HEK293T (cell line): ENCODE measurements around the gene CASTOR1.

Source experiments
- ARNT ChIP-seq: fragments of 450-650 bp; IDR thresholded peaks from 2 replicates; pipeline ENCODE4 v1.6.1; 2017; ENCODE audit warnings: mild to moderate bottlenecking
- BHLHE40 ChIP-seq: fragments of 450-650 bp; IDR thresholded peaks from 2 replicates; pipeline ENCODE4 v1.6.1; 2016; ENCODE audit warnings: mild to moderate bottlenecking, moderate library complexity, borderline replicate concordance
- ELF4 ChIP-seq: fragments of 450-650 bp; IDR thresholded peaks from 2 replicates; pipeline ENCODE4 v1.6.1; 2017; ENCODE audit warnings: antibody characterized with exemption
- FOXA1 ChIP-seq: fragments of 450-650 bp; IDR thresholded peaks from 2 replicates; pipeline ENCODE4 v1.6.1; 2016; ENCODE audit warnings: mild to moderate bottlenecking
- FOXM1 ChIP-seq: fragments of 450-650 bp; IDR thresholded peaks from 2 replicates; pipeline ENCODE4 v1.6.1; 2017; ENCODE audit warnings: mild to moderate bottlenecking, borderline replicate concordance
- HDGF ChIP-seq: fragments of 450-650 bp; IDR thresholded peaks from 2 replicates; pipeline ENCODE4 v1.6.1; 2017; ENCODE audit warnings: antibody characterized with exemption, borderline replicate concordance
- SUZ12 ChIP-seq: fragments of 450-650 bp; IDR thresholded peaks from 2 replicates; pipeline ENCODE4 v1.6.1; 2016; ENCODE audit warnings: mild to moderate bottlenecking
- TARDBP ChIP-seq: fragments of 450-650 bp; IDR thresholded peaks from 2 replicates; pipeline ENCODE4 v1.6.1; 2016

DNA sequence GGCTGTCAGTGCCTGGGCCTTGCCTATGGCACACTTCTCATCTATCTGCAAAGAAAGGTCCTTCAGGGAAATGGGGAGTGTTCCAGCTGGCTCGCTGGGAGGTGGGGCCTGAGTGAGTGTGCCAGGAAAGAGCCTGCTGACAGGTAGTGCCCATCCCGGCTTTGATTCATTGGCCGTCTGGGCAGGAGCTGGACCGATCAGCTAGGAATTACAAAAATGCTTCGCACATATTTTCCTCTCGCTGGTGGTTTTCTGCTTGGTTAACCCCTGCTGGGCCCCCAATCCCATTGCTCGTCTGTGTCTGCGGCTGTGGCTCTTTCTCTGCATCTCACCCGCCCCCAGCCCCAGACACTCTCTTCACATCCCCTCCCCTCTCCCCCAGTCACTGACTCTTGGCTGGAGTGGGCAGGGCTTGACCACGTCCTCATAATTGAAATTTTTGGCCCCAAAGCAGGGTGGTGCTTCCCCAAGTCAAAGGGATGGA, 53.6 kb downstream of the CASTOR1 start:
- TF ChIP-seq ELF4 = no peak
- no peak for TF ChIP-seq HDGF
- TF ChIP-seq FOXM1 = no peak
- no peak for TF ChIP-seq TARDBP
- TF ChIP-seq FOXA1 = no peak
- no peak for TF ChIP-seq SUZ12
- no peak for TF ChIP-seq BHLHE40
- TF ChIP-seq ARNT = no peak
